GM21367 (cell line): ENCODE data around the gene GPRC5A.

Experiments
- ATAC-seq: cut with Tn5 transposase; IDR thresholded peaks from one replicate; pipeline ENCODE4 v1.9.1; 2021; ENCODE audit not compliant: unreplicated experiment

GPRC5A gene

GRCh38 chr12:12909228-12909994, 18.0 kb downstream of the GPRC5A start:
- no peak for ATAC-seq

- no peak for ATAC-seq
These were observed 18.6 kb downstream of the GPRC5A start for GRCh38 chr12:12909995-12910420.

GRCh38 chr12:12912711-12913110, 21.3 kb downstream of the GPRC5A start:
- no peak for ATAC-seq

- ATAC-seq: no peak
These were observed 24.3 kb downstream of the GPRC5A start for GRCh38 chr12:12915656-12916055.

- peak; percentile 79 for ATAC-seq
These were observed 25.0 kb downstream of the GPRC5A start for GRCh38 chr12:12916135-12916944.

- no peak for ATAC-seq
These were observed 26.2 kb downstream of the GPRC5A start for GRCh38 chr12:12917517-12917916.

- ATAC-seq: no peak
These were observed 27.5 kb downstream of the GPRC5A start for GRCh38 chr12:12918781-12919389.

- no peak for ATAC-seq
These were observed 28.5 kb downstream of the GPRC5A start for GRCh38 chr12:12919666-12920435.

- ATAC-seq: no peak
These were observed 30.8 kb downstream of the GPRC5A start for GRCh38 chr12:12922191-12922616.

- ATAC-seq: no peak
These were observed 31.6 kb downstream of the GPRC5A start for GRCh38 chr12:12922978-12923377.

- no peak for ATAC-seq
These were observed 32.8 kb downstream of the GPRC5A start for GRCh38 chr12:12924169-12924568.

GRCh38 chr12:12925388-12925787, 34.0 kb downstream of the GPRC5A start:
- ATAC-seq: no peak

GRCh38 chr12:12926571-12927071, 35.3 kb downstream of the GPRC5A start:
- ATAC-seq: no peak

- no peak for ATAC-seq
These were observed 36.1 kb downstream of the GPRC5A start for GRCh38 chr12:12927211-12928079.

GRCh38 chr12:12929696-12930095, 38.3 kb downstream of the GPRC5A start:
- ATAC-seq: no peak

GRCh38 chr12:12930633-12931219, 39.4 kb downstream of the GPRC5A start:
- ATAC-seq: no peak

GRCh38 chr12:12933742-12934141, 42.4 kb downstream of the GPRC5A start:
- no peak for ATAC-seq

GRCh38 chr12:12934556-12934955, 43.2 kb downstream of the GPRC5A start:
- ATAC-seq: no peak

- ATAC-seq: no peak
These were observed 45.7 kb downstream of the GPRC5A start for GRCh38 chr12:12936983-12937491.
